T-cell (primary cell): ENCODE results near the gene SNX32. TPM values are rescaled to one million over a fixed set of nuclear protein-coding genes. Genes with fewer than 3 reads are reported as not detected.
A peak's percentile ranks its signal among the peaks of the same experiment; 100 is the strongest.

ENCODE experiments used
- ATAC-seq, 4 experiments: fragments of 200-7000 bp in 3 of 4; fragments of 150-1000 bp in 1 of 4; cut with Tn5 transposase; replicated peaks in 1 of 4; 1 replicate in 3 of 4; 2 replicates in 1 of 4; pipeline ENCODE4 v1.10.0; 2021; ENCODE audit warnings: moderate library complexity in 3 of 4, mild to moderate bottlenecking in 2 of 4, moderate number of reproducible peaks in 1 of 4
- CTCF ChIA-PET, 2 donors: fragments of 300-600 bp; sonication (Branson Sonifier 250); formaldehyde crosslinking; loops; one replicate each; lab custom pipeline; 2022; ENCODE audit warnings: antibody characterized with exemption in 2 of 2; lab: Charles Lee
- POLR2A ChIA-PET, 2 donors: fragments of 300-600 bp; sonication (Branson Sonifier 250); formaldehyde crosslinking; loops; one replicate each; lab custom pipeline; 2022; ENCODE audit warnings: antibody characterized with exemption in 2 of 2; lab: Charles Lee
- DNase-seq, 35 experiments: peaks; one replicate each; pipeline versions ENCODE4 v3.0.0 to v3.0.0-alpha.2; 2013 to 2023
- H3K27ac ChIP-seq: one replicate; pipeline ENCODE4 v1.5.1; 2013; ENCODE audit warnings: low read length
- H3K27me3 ChIP-seq, 2 experiments: replicated peaks in 1 of 2; 1 replicate in 1 of 2; 2 replicates in 1 of 2; pipeline versions ENCODE4 v1.6.1 to v1.7.0; 2013; ENCODE audit warnings: low read length in 1 of 2, mixed read lengths in 1 of 2; ENCODE audit not compliant: control insufficient read depth in 2 of 2, insufficient read depth in 2 of 2; ENCODE audit errors: extremely low read depth in 1 of 2
- H3K36me3 ChIP-seq, 2 donors: 1 replicate in 1 of 2; 2 replicates in 1 of 2; pipeline versions ENCODE4 v1.6.1 to v1.7.0; 2013; ENCODE audit warnings: low read length in 1 of 2; ENCODE audit not compliant: control insufficient read depth in 2 of 2, insufficient read depth in 1 of 2; ENCODE audit errors: extremely low read depth in 1 of 2
- H3K4me1 ChIP-seq, 2 experiments: 1 replicate in 1 of 2; 2 replicates in 1 of 2; pipeline versions ENCODE4 v1.6.1 to v1.7.0; 2013; ENCODE audit warnings: low read length in 2 of 2, mixed read lengths in 1 of 2; ENCODE audit not compliant: insufficient read depth in 2 of 2, control insufficient read depth in 1 of 2; ENCODE audit errors: extremely low read depth in 1 of 2
- H3K4me3 ChIP-seq, 2 donors: 1 replicate in 1 of 2; 2 replicates in 1 of 2; pipeline versions ENCODE4 v1.5.1 to v1.7.0; 2013; ENCODE audit warnings: mild to moderate bottlenecking in 2 of 2, low read length in 1 of 2, moderate library complexity in 1 of 2; ENCODE audit not compliant: control insufficient read depth in 1 of 2; ENCODE audit errors: extremely low read depth in 1 of 2
- H3K9me3 ChIP-seq: 2 replicates; pipeline ENCODE4 v1.7.0; 2013
- H3K27ac Mint-ChIP-seq, 2 donors: one replicate each; pipeline ENCODE4 v1.8.0; 2020 to 2021; ENCODE audit warnings: mild to moderate bottlenecking in 2 of 2, mixed read lengths in 2 of 2
- H3K27me3 Mint-ChIP-seq, 2 donors: one replicate each; pipeline ENCODE4 v1.8.0; 2021 to 2022; ENCODE audit warnings: mixed read lengths in 2 of 2
- H3K36me3 Mint-ChIP-seq: one replicate; pipeline ENCODE4 v1.8.0; 2021; ENCODE audit warnings: mixed read lengths
- H3K4me1 Mint-ChIP-seq, 3 donors: one replicate each; pipeline ENCODE4 v1.8.0; 2020 to 2022; ENCODE audit warnings: mixed read lengths in 3 of 3, mild to moderate bottlenecking in 1 of 3
- H3K4me3 Mint-ChIP-seq, 3 donors: one replicate each; pipeline ENCODE4 v1.8.0; 2020 to 2022; ENCODE audit warnings: mild to moderate bottlenecking in 3 of 3, mixed read lengths in 3 of 3, moderate library complexity in 3 of 3
- H3K9me3 Mint-ChIP-seq, 3 donors: one replicate each; pipeline ENCODE4 v1.8.0; 2020 to 2022; ENCODE audit warnings: mixed read lengths in 3 of 3
- WGBS: methylation state at CpG from one replicate; pipeline ENCODE4 v1.1.5; 2013; ENCODE audit warnings: missing lambda C conversion rate; ENCODE audit not compliant: insufficient coverage; 5-methylcytosine and 5-hydroxymethylcytosine counted together
- total RNA-seq, 35 experiments: library from RNA in 6 of 35; stranded (reverse) in 6 of 35; fragments of 120-200 nt in 1 of 35; gene quantifications; one replicate each; pipeline versions ENCODE4 v1.2.1 to v1.2.4 and lab custom pipeline; 2013 to 2026

SNX32 gene
- total RNA-seq, 5 donors from 2014 or later (not counting 1 experiment from before 2014, with no cell fraction given): 0.26 to 1.4 (median 1.2) TPM

DNA sequence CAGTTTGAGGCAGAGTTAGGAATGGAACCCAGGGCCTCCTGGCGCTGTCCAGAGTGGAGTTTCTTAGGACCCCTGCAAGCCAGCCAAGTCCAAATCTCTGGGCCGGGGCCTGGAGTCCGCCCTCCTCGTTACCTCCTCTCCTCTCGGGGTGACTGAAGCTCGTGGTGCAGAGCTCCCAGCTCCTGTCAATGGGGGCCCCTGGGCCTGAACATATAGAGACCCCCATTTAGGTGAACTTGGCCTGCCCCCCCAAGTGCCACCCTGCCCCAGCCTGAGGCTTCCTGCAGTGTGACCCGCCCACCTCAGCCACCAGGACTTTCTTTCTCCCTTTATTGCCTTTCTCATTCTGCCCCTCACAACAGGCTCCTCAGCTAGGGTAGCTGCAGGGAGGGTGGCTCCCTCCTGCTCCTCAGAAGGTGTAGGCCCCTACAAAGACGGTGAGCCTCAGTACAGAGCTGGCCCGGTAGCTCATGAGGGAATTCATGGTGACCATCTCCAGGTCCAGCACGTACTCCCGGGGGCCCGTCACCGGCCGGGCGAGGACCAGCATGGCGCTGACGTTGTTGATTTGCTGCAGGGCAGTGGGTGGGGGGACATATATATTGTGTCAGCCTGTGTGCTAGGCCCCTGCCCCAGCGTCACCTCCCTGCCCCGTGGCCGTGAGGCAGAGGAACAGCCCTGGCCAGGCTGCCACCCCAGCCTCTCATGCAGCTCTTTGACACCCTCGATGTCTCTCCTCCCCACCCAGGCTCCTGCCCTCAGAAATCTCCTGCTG, 32.9 kb downstream of the SNX32 start:
- H3K9me3 Mint-ChIP-seq: no peaks in the 10 kb centered on the region
- 96% methylated on average over 16 of the region's 21 CpGs for WGBS
- H3K4me3 Mint-ChIP-seq: no peak overlapping the region
- Histone ChIP-seq H3K36me3 (peaks cover 22 to 55% of the 10 kb centered on the region in 2 donors), H3K9me3 (no peaks in the 10 kb centered on the region), H3K27ac (no peak overlapping the region), H3K27me3 (no peaks in the 10 kb centered on the region), H3K4me3 (no peak overlapping the region), H3K4me1 (peaks cover 0 to 35% of the 10 kb centered on the region in 2 experiments)
- ATAC-seq (no peak), DNase-seq (no peak)
- H3K27ac Mint-ChIP-seq: no peak overlapping the region
- peaks cover 15% of the 10 kb centered on the region for H3K36me3 Mint-ChIP-seq
- H3K27me3 Mint-ChIP-seq: no peaks in the 10 kb centered on the region
- H3K4me1 Mint-ChIP-seq: peaks cover 12 to 26% (median 18%) of the 10 kb centered on the region in 3 donors
- CTCF ChIA-PET: interaction anchor here in 1 of 2 donors (0.7 kb wide), 1 partner anchor 35 kb away, joined by 3 read pairs; no protein-coding TSS in a partner anchor
- POLR2A ChIA-PET: no interaction called here

DNA sequence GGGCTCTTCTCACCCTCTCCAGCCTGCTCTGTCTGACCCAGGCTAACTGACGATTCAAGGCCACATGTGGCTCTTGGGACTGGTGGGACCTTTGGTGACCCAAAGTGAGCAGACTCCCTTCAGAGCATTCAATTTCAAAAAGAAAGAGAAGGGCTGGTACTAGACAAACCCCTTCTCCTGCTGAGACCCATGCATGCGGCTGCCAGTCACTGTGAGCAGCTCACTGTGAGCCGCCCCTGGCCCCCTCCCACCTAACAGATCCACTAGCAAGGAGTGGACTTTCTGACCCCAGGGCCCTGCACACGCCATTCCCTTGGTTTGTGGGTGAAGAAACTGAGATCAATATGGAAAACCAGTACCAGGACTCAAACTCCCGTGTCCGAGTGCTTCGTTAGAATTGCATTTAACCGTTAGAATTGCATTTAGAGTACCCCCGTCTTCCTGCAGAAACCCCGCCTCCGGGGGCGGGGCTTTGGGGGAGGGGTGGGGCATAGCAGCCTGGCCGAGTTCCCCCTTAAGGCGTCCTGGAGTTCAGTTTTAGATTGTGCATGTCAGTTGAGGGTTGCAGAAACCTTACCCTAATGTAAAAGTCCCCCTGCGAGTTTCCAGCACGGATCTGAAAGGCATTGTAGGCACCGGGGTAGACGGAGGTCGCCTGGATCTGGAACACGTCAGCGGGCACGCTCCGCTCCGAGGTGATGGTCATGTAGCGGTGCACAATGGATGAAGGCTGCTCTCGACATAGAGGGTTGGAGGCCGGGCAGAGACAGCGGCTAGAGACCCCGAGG, 33.7 kb downstream of the SNX32 start:
- Histone ChIP-seq H3K4me1 (peaks cover 0 to 33% of the 10 kb centered on the region in 2 experiments), H3K4me3 (no peak overlapping the region), H3K27me3 (peaks cover 0 to 4% of the 10 kb centered on the region in 2 experiments), H3K36me3 (peaks cover 22 to 49% of the 10 kb centered on the region in 2 donors), H3K27ac (no peak overlapping the region), H3K9me3 (no peaks in the 10 kb centered on the region)
- Mint-ChIP-seq H3K27me3 (no peaks in the 10 kb centered on the region), H3K9me3 (no peaks in the 10 kb centered on the region), H3K4me1 (peaks cover 11 to 26% (median 15%) of the 10 kb centered on the region in 3 donors), H3K27ac (no peak overlapping the region), H3K4me3 (no peak overlapping the region), H3K36me3 (peaks cover 14% of the 10 kb centered on the region)
- 77% methylated on average over 14 of the region's 29 CpGs for WGBS
- ATAC-seq (peak in 1 of 4 experiments; percentile 46), DNase-seq (no peak)
- POLR2A ChIA-PET: no interaction called here
- CTCF ChIA-PET: interaction anchor here in 1 of 2 donors (0.7 to 1.1 kb wide), 2 partner anchors 24 to 34 kb away, joined by 3 read pairs; no protein-coding TSS in a partner anchor

DNA sequence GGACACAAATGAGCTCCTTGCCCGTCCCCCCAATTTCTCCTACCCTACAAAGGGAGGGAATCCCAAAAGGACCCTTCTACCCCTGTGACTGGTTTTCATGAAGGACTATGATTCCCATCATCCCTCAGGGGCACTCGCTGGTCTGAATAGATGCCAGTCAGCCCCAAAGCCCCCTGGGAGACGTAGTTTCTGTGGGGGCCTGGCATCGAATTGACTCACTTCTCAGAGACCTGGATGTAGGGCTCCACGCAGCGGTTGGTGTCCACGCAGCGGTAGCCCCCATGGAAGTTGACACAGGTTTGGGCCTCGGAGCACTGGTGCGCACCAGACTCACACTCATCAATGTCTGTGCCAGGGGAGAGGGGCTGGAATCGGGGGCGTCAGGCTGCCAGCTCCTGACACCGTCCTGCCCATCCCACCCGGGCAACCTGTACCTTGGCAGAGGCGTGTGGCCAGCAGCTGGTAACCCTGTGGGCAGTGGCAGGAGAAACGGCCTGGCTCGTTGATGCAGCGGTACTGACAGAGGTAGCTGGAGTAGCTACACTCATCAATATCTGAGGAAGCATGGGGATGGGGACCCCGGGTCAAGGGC, 34.4 kb downstream of the SNX32 start:
- CTCF ChIA-PET: interaction anchor here (1.0 to 1.8 kb wide), 3 partner anchors 8 to 24 kb away, joined by 3 to 5 read pairs (median 4); partner anchors contain the start of gene MUS81 (in 2 of the 2)
- peak; percentile 40 to 77 (median 42) for ATAC-seq
- DNase-seq: peak in 6 of 35 experiments; percentile 31 to 53 (median 39)
- Histone ChIP-seq H3K36me3 (peaks cover 22 to 42% of the 10 kb centered on the region in 2 donors), H3K4me3 (no peak overlapping the region), H3K27ac (no peak overlapping the region), H3K9me3 (no peaks in the 10 kb centered on the region), H3K27me3 (peaks cover 0 to 7% of the 10 kb centered on the region in 2 experiments), H3K4me1 (peaks cover 4 to 30% of the 10 kb centered on the region in 2 experiments)
- Mint-ChIP-seq H3K9me3 (no peaks in the 10 kb centered on the region), H3K36me3 (peaks cover 8% of the 10 kb centered on the region), H3K4me1 (peaks cover 13 to 25% (median 16%) of the 10 kb centered on the region in 3 donors), H3K27ac (no peak overlapping the region), H3K27me3 (no peaks in the 10 kb centered on the region), H3K4me3 (no peak overlapping the region)
- POLR2A ChIA-PET: no interaction called here
- 91% methylated on average over 15 of the region's 19 CpGs for WGBS

DNA sequence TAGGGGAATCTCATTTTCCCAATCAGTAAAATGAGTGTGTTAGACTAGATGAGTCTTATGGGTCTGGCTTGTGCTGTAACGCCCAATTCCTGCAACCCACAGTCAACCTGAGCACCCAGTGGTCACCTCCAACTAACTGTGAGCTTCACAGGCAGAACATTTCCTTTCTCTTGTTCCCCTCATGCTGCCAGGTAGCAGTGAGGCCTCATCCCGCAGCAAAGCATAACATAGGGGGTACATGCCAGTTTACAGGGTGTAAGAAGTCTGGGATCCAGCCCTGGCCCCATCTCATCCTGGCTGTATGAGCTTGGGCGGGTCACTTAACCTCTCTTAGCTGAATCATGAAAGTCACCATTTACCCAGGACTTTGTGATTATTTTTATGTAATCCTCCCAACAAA, 35.1 kb downstream of the SNX32 start:
- DNase-seq: no peak
- Histone ChIP-seq H3K27ac (no peak overlapping the region), H3K4me1 (peaks cover 5 to 34% of the 10 kb centered on the region in 2 experiments), H3K27me3 (peaks cover 0 to 7% of the 10 kb centered on the region in 2 experiments), H3K36me3 (peaks cover 18 to 34% of the 10 kb centered on the region in 2 donors), H3K4me3 (no peak overlapping the region), H3K9me3 (no peaks in the 10 kb centered on the region)
- H3K36me3 Mint-ChIP-seq: peaks cover 8% of the 10 kb centered on the region
- POLR2A ChIA-PET: interaction anchor here (0.5 to 1.2 kb wide), 2 partner anchors 10 to 103 kb away, joined by 3 to 4 read pairs; no protein-coding TSS in a partner anchor
- no peaks in the 10 kb centered on the region for H3K27me3 Mint-ChIP-seq
- CTCF ChIA-PET: interaction anchor here (1.0 to 1.8 kb wide), 3 partner anchors 9 to 10 kb away, joined by 3 to 5 read pairs (median 4); partner anchors contain the start of gene MUS81 (in 2 of the 2)
- WGBS: no CpG with 5 or more reads among the region's 3 CpGs
- H3K4me3 Mint-ChIP-seq: no peak overlapping the region
- no peaks in the 10 kb centered on the region for H3K9me3 Mint-ChIP-seq
- H3K27ac Mint-ChIP-seq: peak overlapping the region in 1 of 2 donors; percentile 44
- ATAC-seq: no peak
- peaks cover 16 to 28% (median 20%) of the 10 kb centered on the region in 3 donors for H3K4me1 Mint-ChIP-seq

DNA sequence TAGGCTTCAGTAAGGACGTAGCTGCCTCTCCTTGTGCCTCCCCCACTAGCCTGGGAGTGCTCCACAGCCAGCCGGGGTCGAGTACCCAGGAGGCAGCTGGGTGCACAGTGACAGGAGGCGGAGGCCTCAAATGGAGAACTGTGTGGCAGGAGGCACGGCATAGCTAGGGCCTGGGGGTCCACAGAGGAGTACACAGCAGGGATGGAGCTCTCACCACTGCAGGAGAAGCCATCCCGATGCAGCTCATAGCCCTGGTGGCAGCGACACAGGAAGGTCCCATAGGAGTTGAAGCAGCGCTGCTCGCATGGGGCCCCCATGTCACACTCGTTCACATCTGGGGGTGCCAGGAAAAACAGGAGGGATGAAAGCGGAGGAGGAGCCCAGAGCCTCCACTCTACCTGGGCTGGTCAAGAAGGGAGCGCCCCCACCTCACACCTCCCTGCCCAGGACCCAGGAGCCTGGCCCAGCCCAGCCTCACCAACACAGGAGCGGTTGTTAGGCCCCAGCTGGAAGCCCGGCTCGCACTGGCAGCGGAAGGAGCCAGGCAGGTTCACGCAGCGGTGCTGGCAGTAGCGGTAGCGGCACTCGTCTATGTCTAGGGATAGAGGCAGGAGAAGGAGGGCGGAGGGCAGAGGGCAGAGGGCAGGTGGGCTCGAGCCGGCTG, 36.0 kb downstream of the SNX32 start:
- H3K4me1 ChIP-seq: peaks cover 5 to 39% of the 10 kb centered on the region in 2 experiments
- DNase-seq (no peak), ATAC-seq (no peak)
- H3K9me3 ChIP-seq: no peaks in the 10 kb centered on the region
- ChIA-PET POLR2A (interaction anchor here (0.5 to 1.2 kb wide), 2 partner anchors 10 to 103 kb away, joined by 3 to 4 read pairs; no protein-coding TSS in a partner anchor), CTCF (interaction anchor here (0.7 to 1.8 kb wide), 3 partner anchors 10 to 17 kb away, joined by 3 to 5 read pairs (median 3); partner anchors contain the start of gene MUS81 (in 1 of the 2))
- no peak overlapping the region for H3K27ac ChIP-seq
- peaks cover 0 to 7% of the 10 kb centered on the region in 2 experiments for H3K27me3 ChIP-seq
- peaks cover 16 to 30% (median 20%) of the 10 kb centered on the region in 3 donors for H3K4me1 Mint-ChIP-seq
- no peaks in the 10 kb centered on the region for H3K27me3 Mint-ChIP-seq
- WGBS: 82% methylated on average over 14 of the region's 24 CpGs
- peak overlapping the region in 1 of 2 donors; percentile 34 for H3K27ac Mint-ChIP-seq
- peaks cover 13 to 26% of the 10 kb centered on the region in 2 donors for H3K36me3 ChIP-seq
- H3K4me3 Mint-ChIP-seq: no peak overlapping the region
- peaks cover 5% of the 10 kb centered on the region for H3K36me3 Mint-ChIP-seq
- H3K4me3 ChIP-seq: no peak overlapping the region
- no peaks in the 10 kb centered on the region for H3K9me3 Mint-ChIP-seq
